Epithelial cell of esophagus (primary cell): ENCODE results near the gene CENPP.

Experiments
- DNase-seq: peaks from one replicate; pipeline ENCODE4 v3.0.0; 2010; ENCODE audit warnings: low read depth
- H3K4me3 ChIP-seq: 2 replicates; pipeline ENCODE4 v1.5.1; 2011; ENCODE audit warnings: mild to moderate bottlenecking, low read length, control low read depth
- CTCF ChIP-seq: IDR thresholded peaks from 2 replicates; pipeline ENCODE4 v1.5.1; 2011; ENCODE audit warnings: low read depth, mild to moderate bottlenecking, low read length, control low read depth, inconsistent platforms; ENCODE audit not compliant: insufficient read depth; ENCODE audit errors: missing control alignments

Gene CENPP

DNA sequence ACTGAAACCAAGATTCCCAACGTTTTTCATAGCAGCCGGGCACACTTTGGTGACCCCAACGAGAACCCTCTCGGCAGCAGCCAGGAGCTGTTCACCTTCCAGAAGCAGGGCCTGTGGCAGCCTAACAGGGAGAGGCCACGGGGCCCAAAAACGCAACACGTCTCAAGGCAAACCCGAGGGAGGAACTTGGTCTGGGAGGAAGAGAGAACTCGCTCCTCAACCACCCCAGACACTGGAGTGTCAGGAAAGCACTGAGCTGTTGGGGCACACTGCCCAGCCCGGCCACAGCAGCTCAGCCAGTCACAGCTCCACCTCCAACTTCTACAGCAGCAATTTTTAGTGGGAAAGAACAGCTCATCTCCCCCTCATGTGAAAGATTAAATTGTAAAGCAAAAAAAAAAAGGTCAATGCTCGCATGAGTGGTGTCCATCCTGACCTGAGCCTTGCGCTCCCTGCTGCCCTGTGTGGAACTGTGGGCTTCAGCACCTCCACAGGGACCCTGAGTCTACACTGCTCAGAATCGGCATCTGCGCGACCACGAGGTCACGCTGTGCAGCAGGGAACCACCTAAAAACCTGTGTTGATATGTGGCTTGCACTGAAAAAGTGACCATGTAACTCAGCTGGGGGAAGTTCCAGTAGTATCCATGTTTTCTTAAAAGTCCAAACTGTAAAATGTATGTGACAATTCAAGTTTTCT is 289.2 kb downstream of the CENPP start:
- no peak overlapping the region for H3K4me3 ChIP-seq
- no peak for DNase-seq
- no peak for TF ChIP-seq CTCF

DNA sequence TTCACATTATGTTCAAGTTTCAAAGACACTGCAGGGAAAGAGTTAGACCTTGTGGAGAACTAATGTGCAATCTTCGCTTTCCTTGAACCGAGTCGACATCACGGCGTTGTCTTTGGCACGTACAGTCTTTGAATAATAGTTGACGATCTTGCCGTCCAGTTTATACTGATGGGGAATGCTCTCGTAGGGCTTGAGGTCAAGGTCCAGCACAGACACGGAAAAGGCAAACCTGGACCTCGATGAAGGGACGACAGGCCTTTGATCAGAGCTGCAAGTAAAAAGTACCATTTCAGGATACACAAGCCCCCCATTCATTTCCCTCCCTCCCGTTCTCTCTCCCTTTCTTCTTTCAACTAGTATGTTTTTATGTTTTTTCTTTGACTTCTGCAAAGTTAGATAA is 290.0 kb downstream of the CENPP start:
- DNase-seq, result no peak
- no peak for TF ChIP-seq CTCF
- no peak overlapping the region for H3K4me3 ChIP-seq

DNA sequence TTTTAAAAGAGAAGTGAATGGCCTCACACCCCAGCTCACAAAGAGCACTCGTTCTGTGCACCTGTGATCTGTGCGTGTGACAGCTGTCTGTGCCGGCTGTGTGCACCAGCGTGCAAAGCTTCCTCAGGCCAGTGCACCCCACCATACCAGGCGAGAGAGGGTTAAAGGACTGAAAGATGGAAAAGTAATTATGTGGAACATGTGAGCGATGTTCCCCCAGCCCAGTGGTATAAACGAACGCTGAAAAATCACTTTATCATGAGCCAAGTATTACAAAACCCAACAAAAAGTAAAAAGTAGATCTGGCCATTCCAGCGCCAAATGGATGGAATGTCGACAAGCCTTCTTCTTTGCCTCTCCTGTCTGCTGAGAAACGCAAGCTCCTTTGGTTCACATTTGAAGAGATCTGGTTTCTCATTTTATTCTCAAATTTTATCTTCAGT is 290.5 kb downstream of the CENPP start:
- TF ChIP-seq CTCF, result no peak
- no peak overlapping the region for H3K4me3 ChIP-seq
- no peak for DNase-seq

DNA sequence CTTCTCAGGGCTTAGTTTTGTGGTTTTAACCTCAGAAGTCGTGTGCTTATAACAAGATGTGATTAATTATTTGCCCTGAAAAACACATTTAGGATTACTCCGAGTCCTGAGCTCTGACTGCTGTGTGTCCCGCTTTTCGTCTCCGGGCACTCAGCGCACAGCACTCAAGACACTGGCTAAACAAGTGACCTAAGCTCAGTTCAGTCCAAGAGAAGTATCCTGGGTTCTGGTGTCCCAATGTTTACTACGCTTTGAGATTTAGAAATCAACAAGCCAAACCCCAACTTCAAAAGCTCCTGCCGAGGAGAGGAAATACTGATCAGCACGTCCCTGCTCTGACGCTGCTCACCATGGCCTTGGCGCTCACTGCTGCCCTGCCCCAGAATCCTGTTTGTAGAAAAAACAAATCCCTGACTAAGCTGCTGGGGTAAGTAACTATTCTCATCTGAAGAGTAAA is 290.9 kb downstream of the CENPP start:
- TF ChIP-seq CTCF, result no peak
- H3K4me3 ChIP-seq, result no peak overlapping the region
- no peak for DNase-seq

- DNase-seq, result no peak
- H3K4me3 ChIP-seq, result no peak overlapping the region
- no peak for TF ChIP-seq CTCF
These were observed 291.6 kb downstream of the CENPP start for GRCh38 chr9:92617195-92617813.

- TF ChIP-seq CTCF, result no peak
- DNase-seq, result no peak
- no peak overlapping the region for H3K4me3 ChIP-seq
These were observed 292.3 kb downstream of the CENPP start for GRCh38 chr9:92617951-92618510.

- DNase-seq, result no peak
- H3K4me3 ChIP-seq, result no peak overlapping the region
- TF ChIP-seq CTCF, result no peak
These were observed 293.0 kb downstream of the CENPP start for GRCh38 chr9:92618633-92619225.
